OCI-LY1 (cell line): Measurements from ENCODE around the gene NALCN.
A peak's percentile ranks its signal among the peaks of the same experiment; 100 is the strongest.

Experiments
- H2AFZ ChIP-seq: fragments of 200-600 bp; sonication (generic), shearing (Covaris generic); 2 replicates; pipeline ENCODE4 v1.6.0; 2014; ENCODE audit warnings: antibody characterized with exemption, mild to moderate bottlenecking, low read length
- H3F3A ChIP-seq: fragments of 200-600 bp; sonication (generic), shearing (Covaris generic); 2 replicates; pipeline ENCODE4 v1.6.0; 2014; ENCODE audit warnings: mild to moderate bottlenecking, antibody characterized with exemption, low read length, moderate library complexity; ENCODE audit not compliant: insufficient read depth
- H3K27ac ChIP-seq: fragments of 200-600 bp; sonication (generic); 2 replicates; pipeline ENCODE4 v1.5.1; 2014; ENCODE audit warnings: low read length, mixed run types, mild to moderate bottlenecking, low read depth; ENCODE audit not compliant: poor library complexity, severe bottlenecking
- H3K27me3 ChIP-seq: fragments of 200-600 bp; sonication (generic); 2 replicates; pipeline ENCODE4 v1.6.0; 2014; ENCODE audit warnings: antibody characterized with exemption, mild to moderate bottlenecking, low read length, moderate library complexity; ENCODE audit not compliant: insufficient read depth
- H3K36me3 ChIP-seq: fragments of 200-600 bp; sonication (generic); 2 replicates; pipeline ENCODE4 v1.6.1; 2014; ENCODE audit warnings: mild to moderate bottlenecking, antibody characterized with exemption, low read length, moderate library complexity, mixed read lengths; ENCODE audit not compliant: insufficient read depth
- H3K4me1 ChIP-seq: fragments of 200-600 bp; sonication (generic); 2 replicates; pipeline ENCODE4 v1.5.1; 2014; ENCODE audit warnings: mild to moderate bottlenecking, low read length, moderate library complexity; ENCODE audit not compliant: insufficient read depth, severe bottlenecking
- H3K4me2 ChIP-seq: fragments of 200-600 bp; sonication (generic), shearing (Covaris generic); 2 replicates; pipeline ENCODE4 v1.6.1; 2014; ENCODE audit warnings: low read length
- H3K4me3 ChIP-seq: fragments of 200-600 bp; sonication (generic); 2 replicates; pipeline ENCODE4 v1.5.1; 2014; ENCODE audit warnings: low read length, low read depth, mild to moderate bottlenecking, mixed read lengths; ENCODE audit not compliant: poor library complexity, severe bottlenecking
- H3K79me2 ChIP-seq: fragments of 200-600 bp; shearing (Covaris generic); 2 replicates; pipeline ENCODE4 v1.6.1; 2016; ENCODE audit warnings: mixed run types, low read length, mixed read lengths; ENCODE audit not compliant: insufficient read depth
- H3K9ac ChIP-seq: fragments of 200-600 bp; sonication (generic), shearing (Covaris generic); 2 replicates; pipeline ENCODE4 v1.6.1; 2014; ENCODE audit warnings: mild to moderate bottlenecking, low read length, mixed read lengths
- H3K9me2 ChIP-seq: fragments of 200-600 bp; sonication (generic), shearing (Covaris generic); 2 replicates; pipeline ENCODE4 v1.6.1; 2014; ENCODE audit warnings: low read depth, mild to moderate bottlenecking, low read length, mixed read lengths
- H3K9me3 ChIP-seq: fragments of 200-600 bp; shearing (Covaris generic); 2 replicates; pipeline ENCODE4 v1.6.1; 2014; ENCODE audit warnings: low read length, mixed read lengths
- H4K20me1 ChIP-seq: fragments of 200-600 bp; sonication (generic), shearing (Covaris generic); 2 replicates; pipeline ENCODE4 v1.6.0; 2016; ENCODE audit warnings: mild to moderate bottlenecking, low read length; ENCODE audit not compliant: insufficient read depth
- EZH2 ChIP-seq: fragments of 200-600 bp; sonication (generic), shearing (Covaris generic); IDR thresholded peaks from 2 replicates; pipeline ENCODE4 v1.8.0; 2017; ENCODE audit warnings: borderline replicate concordance, mixed run types, mild to moderate bottlenecking, antibody characterized with exemption, low read length, moderate library complexity, mixed read lengths
- TF ChIP-seq, protein P1 (sequence below): fragments of 200-600 bp; sonication (generic), shearing (Covaris generic); IDR thresholded peaks from 2 replicates; pipeline ENCODE4 v1.5.1; 2017; ENCODE audit warnings: mild to moderate bottlenecking, antibody characterized with exemption, low read length, moderate library complexity, mixed read lengths

Gene NALCN

DNA sequence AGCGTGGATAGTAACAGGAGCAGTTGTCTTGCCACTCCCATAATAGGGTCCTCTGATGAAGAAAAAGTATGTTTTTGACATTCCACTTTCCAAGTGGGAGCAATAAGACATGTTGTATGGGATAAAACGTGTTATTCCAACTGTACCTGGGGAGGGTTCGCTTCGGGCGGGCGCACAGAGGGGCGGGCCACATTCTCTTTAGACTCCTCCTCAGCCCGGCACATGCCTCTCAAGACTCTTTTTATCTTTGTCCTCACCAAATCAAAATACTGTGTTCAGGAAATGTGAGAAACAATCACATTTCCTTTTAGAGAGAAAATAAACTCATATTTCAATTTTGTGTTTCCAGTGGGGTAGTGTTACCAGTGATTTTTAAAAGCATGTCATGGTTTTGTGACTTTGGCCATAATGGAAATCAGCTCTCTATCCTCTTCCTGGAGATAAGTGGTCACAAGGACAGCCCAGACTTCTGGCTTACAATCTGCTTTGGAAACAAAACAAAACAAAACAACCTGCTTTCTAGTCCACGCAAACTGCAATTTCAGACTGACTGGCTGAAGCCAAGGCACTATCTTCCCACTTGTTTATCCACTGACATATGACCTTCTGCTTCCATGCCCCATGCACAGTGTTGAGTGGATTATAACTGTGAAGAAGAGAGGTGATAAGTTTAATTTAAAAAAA lies 276.1 kb downstream of the NALCN start:
- Histone ChIP-seq H3K9me3 (no peaks in the 10 kb centered on the region), H3K27me3 (peaks cover 4% of the 10 kb centered on the region; the same call in 1 of the 2 replicates), H2AFZ (no peak overlapping the region), H4K20me1 (no peaks in the 10 kb centered on the region), H3K4me2 (no peak overlapping the region), H3K9ac (no peak overlapping the region), H3K27ac (no peak overlapping the region), H3K36me3 (no peaks in the 10 kb centered on the region), H3K4me3 (no peak overlapping the region), H3F3A (no peaks in the 10 kb centered on the region), H3K79me2 (no peaks in the 10 kb centered on the region), H3K9me2 (no peaks in the 10 kb centered on the region), H3K4me1 (no peaks in the 10 kb centered on the region)
- TF ChIP-seq, protein P1, sequence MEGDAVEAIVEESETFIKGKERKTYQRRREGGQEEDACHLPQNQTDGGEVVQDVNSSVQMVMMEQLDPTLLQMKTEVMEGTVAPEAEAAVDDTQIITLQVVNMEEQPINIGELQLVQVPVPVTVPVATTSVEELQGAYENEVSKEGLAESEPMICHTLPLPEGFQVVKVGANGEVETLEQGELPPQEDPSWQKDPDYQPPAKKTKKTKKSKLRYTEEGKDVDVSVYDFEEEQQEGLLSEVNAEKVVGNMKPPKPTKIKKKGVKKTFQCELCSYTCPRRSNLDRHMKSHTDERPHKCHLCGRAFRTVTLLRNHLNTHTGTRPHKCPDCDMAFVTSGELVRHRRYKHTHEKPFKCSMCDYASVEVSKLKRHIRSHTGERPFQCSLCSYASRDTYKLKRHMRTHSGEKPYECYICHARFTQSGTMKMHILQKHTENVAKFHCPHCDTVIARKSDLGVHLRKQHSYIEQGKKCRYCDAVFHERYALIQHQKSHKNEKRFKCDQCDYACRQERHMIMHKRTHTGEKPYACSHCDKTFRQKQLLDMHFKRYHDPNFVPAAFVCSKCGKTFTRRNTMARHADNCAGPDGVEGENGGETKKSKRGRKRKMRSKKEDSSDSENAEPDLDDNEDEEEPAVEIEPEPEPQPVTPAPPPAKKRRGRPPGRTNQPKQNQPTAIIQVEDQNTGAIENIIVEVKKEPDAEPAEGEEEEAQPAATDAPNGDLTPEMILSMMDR = no peak
- no peak for TF ChIP-seq EZH2

DNA sequence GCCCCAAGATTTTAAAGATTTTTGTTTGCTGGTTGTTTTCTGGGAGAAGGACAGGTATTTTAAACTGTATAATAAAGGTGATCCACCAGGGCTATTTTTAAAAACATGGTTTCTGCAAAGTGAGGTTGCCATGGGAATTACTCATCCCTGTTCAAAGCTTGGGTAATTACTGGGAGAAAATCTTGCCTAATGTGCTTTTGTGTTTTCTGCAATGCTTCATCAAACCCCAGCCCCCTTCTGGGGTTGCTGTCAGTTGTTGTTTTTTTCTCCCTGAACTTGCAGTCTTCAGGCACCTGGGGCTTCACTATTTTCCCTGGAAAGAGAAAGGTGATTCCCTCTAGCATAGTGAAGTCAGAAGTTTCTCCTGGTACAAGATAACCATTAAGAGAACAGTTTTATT lies 277.2 kb downstream of the NALCN start:
- no peak overlapping the region for H3K27ac ChIP-seq
- peaks cover 4% of the 10 kb centered on the region; the same call in 1 of the 2 replicates for H3K27me3 ChIP-seq
- no peaks in the 10 kb centered on the region for H3K36me3 ChIP-seq
- no peaks in the 10 kb centered on the region for H4K20me1 ChIP-seq
- TF ChIP-seq, protein P1 = no peak
- no peak for TF ChIP-seq EZH2
- H3K79me2 ChIP-seq = no peaks in the 10 kb centered on the region
- H3F3A ChIP-seq = no peaks in the 10 kb centered on the region
- H3K9ac ChIP-seq = no peak overlapping the region
- no peaks in the 10 kb centered on the region for H3K9me2 ChIP-seq
- H2AFZ ChIP-seq = no peak overlapping the region
- H3K4me2 ChIP-seq = no peak overlapping the region
- no peak overlapping the region for H3K4me3 ChIP-seq
- H3K4me1 ChIP-seq = no peaks in the 10 kb centered on the region
- no peaks in the 10 kb centered on the region for H3K9me3 ChIP-seq

DNA sequence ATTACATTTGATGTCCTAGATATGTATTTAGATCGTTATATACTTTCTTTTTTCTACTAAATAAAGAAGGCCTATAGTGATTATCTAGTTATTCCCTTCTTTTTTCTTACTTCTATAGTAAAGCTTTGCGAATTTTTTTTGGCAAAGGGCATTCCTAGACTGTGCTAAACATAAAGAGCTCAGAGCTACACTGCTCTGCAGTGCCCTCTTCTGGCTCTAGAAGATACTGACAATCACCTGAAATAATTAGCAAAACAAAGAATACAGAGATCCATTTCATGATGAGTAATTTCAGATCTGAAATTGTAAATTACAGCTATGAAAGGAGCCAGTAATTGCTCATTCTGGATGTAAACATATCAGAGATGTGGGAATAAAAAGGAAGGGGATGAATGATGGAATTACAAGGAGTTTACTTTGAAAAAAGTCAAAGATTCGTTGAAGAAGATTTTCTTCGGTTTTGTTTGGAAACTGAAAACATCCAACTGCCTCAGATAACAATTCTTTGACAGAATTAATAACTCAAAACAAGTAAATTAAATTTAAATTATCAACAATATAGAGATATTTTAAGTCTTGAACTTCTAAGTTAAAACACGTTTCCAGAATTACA lies 288.5 kb downstream of the NALCN start:
- no peaks in the 10 kb centered on the region for H3F3A ChIP-seq
- no peak for TF ChIP-seq EZH2
- TF ChIP-seq, protein P1 = peak; percentile 92
- no peak overlapping the region for H3K27ac ChIP-seq
- no peaks in the 10 kb centered on the region; the same call in 1 of the 2 replicates for H3K27me3 ChIP-seq
- no peaks in the 10 kb centered on the region for H3K36me3 ChIP-seq
- H3K9ac ChIP-seq = no peak overlapping the region
- no peak overlapping the region for H3K4me3 ChIP-seq
- H2AFZ ChIP-seq = no peak overlapping the region
- no peaks in the 10 kb centered on the region for H3K9me2 ChIP-seq
- H4K20me1 ChIP-seq = no peaks in the 10 kb centered on the region
- no peaks in the 10 kb centered on the region for H3K4me1 ChIP-seq
- H3K79me2 ChIP-seq = no peaks in the 10 kb centered on the region
- no peaks in the 10 kb centered on the region for H3K9me3 ChIP-seq
- H3K4me2 ChIP-seq = no peak overlapping the region
